GM23248 (cell line): ENCODE results near the gene CPT1C. TPM values are rescaled to one million over a fixed set of nuclear protein-coding genes. Genes with fewer than 3 reads are reported as not detected.

Experiments
- DNase-seq: peaks from one replicate; pipeline ENCODE4 v3.0.0-alpha.2; 2015
- H2AFZ ChIP-seq: fragments of 200-600 bp; sonication (generic); 2 replicates; pipeline ENCODE4 v1.6.1; 2016; ENCODE audit warnings: antibody characterized with exemption
- H3F3A ChIP-seq: fragments of 200-600 bp; sonication (generic); 2 replicates; pipeline ENCODE4 v1.6.1; 2016; ENCODE audit warnings: mild to moderate bottlenecking, antibody characterized with exemption, mixed run types; ENCODE audit not compliant: insufficient read depth
- H3K27ac ChIP-seq: fragments of 200-600 bp; sonication (generic); 2 replicates; pipeline ENCODE4 v1.5.1; 2016; ENCODE audit warnings: mild to moderate bottlenecking
- H3K27me3 ChIP-seq: fragments of 200-600 bp; sonication (generic); replicated peaks from 2 replicates; pipeline ENCODE4 v1.6.1; 2016; ENCODE audit warnings: mild to moderate bottlenecking; ENCODE audit not compliant: insufficient read depth
- H3K36me3 ChIP-seq: fragments of 200-600 bp; sonication (generic); 2 replicates; pipeline ENCODE4 v1.6.1; 2016; ENCODE audit warnings: low read depth, mild to moderate bottlenecking
- H3K4me1 ChIP-seq: fragments of 200-600 bp; sonication (generic); 2 replicates; pipeline ENCODE4 v1.6.1; 2016; ENCODE audit warnings: mild to moderate bottlenecking; ENCODE audit not compliant: insufficient read depth
- H3K4me2 ChIP-seq: fragments of 200-600 bp; sonication (generic); one replicate; pipeline ENCODE4 v1.6.1; 2016; ENCODE audit warnings: mild to moderate bottlenecking; ENCODE audit not compliant: unreplicated experiment
- H3K4me3 ChIP-seq: fragments of 200-600 bp; sonication (generic); 2 replicates; pipeline ENCODE4 v1.5.1; 2016; ENCODE audit warnings: mild to moderate bottlenecking
- H3K79me2 ChIP-seq: fragments of 200-600 bp; sonication (generic); 2 replicates; pipeline ENCODE4 v1.6.1; 2016; ENCODE audit warnings: mild to moderate bottlenecking; ENCODE audit not compliant: insufficient read depth
- H3K9ac ChIP-seq: fragments of 200-600 bp; sonication (generic); 2 replicates; pipeline ENCODE4 v1.6.1; 2016; ENCODE audit warnings: mild to moderate bottlenecking
- H3K9me2 ChIP-seq: fragments of 200-600 bp; sonication (generic); 2 replicates; pipeline ENCODE4 v1.6.1; 2016; ENCODE audit warnings: mixed run types, mild to moderate bottlenecking, moderate library complexity; ENCODE audit not compliant: insufficient read depth
- H3K9me3 ChIP-seq: fragments of 200-600 bp; sonication (generic); one replicate; pipeline ENCODE4 v1.6.1; 2017; ENCODE audit warnings: low read depth
- H4K20me1 ChIP-seq: fragments of 200-600 bp; sonication (generic); 2 replicates; pipeline ENCODE4 v1.6.0; 2016; ENCODE audit not compliant: insufficient read depth
- EZH2 ChIP-seq: fragments of 200-600 bp; sonication (generic); IDR thresholded peaks from 2 replicates; pipeline ENCODE4 v1.6.1; 2018; ENCODE audit warnings: antibody characterized with exemption, mild to moderate bottlenecking; ENCODE audit not compliant: insufficient read depth, poor library complexity, severe bottlenecking
- EZH2phosphoT487 ChIP-seq: fragments of 200-600 bp; sonication (generic); IDR thresholded peaks from 2 replicates; pipeline ENCODE4 v1.6.1; 2018; ENCODE audit warnings: antibody characterized with exemption, moderate library complexity, mild to moderate bottlenecking, low read depth; ENCODE audit not compliant: insufficient read depth
- WGBS, 2 experiments: methylation state at CpG; one replicate each; pipeline ENCODE4 v1.1.6; 2015 to 2017; ENCODE audit warnings: low lambda C conversion rate in 2 of 2, low coverage in 1 of 2; ENCODE audit errors: missing lambda C conversion rate in 2 of 2; 5-methylcytosine and 5-hydroxymethylcytosine counted together
- in situ Hi-C: fragments of 300-500 bp; cut with MboI; formaldehyde crosslinking; loops from 2 replicates; pipeline ENCODE4 v1.15.0; 2020
- polyA plus RNA-seq: library from polyadenylated mRNA; unstranded; fragments of >200 nt; fragmentation: Nextera tagmentation; extraction: Ambion mirVana; gene quantifications from 2 replicates; pipeline ENCODE4 v1.2.1, GENCODE V29; 2016
- total RNA-seq: library from RNA; depleted of rRNA; stranded (reverse); fragments of >200 nt; shearing (Covaris generic); gene quantifications from 2 replicates; pipeline ENCODE4 v1.2.3, GENCODE V29; 2014

The CPT1C gene
- total and polyA plus RNA-seq, 2 experiments from 2014 or later: 11.7 to 14.3 TPM

DNA sequence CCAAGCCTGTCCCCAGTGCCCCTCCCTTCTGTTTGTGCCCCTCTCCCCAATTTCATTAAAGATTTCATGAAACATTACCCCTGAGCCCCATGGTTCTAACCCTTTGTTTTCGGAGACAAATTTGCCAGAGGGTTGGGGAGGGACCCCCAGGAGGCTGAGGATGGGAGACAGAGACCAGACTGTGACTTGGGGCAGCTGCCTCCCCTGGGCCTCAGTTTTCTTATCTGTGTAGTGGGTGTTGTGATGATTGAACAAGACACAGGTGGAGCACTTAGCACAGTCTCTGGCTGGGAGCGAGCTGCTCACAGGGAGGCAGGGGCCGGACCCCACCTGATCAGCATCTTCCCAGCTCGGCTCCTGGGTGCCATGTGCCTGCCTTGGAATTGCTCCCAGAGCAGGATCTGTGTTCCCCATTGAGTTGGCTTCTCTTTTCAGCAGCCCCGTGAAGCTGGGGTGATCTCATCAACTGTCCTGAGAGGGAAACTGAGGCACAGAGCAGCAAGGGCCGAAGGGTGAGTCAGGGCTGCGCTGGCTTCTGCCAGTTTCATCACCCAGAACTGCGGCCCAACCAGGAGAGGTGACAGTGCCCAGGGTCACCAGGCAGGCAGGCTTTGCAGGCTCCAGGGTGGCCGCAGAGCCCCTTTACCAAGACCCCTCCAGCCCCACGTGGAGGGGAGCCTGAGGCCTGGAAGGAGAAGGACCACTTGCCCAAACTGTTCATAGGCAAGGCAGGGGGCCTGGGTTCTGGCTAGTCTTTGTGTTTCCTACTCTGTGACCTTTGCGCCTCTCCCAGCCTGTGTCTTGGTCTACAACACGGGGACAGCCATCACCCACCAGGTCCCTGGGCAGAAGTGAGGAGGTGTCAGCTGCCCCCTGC lies 32.1 kb upstream of the CPT1C start:
- peaks cover 13% of the 10 kb centered on the region for H3F3A ChIP-seq
- no peak for TF ChIP-seq EZH2
- no peak for TF ChIP-seq EZH2phosphoT487
- H3K79me2 ChIP-seq: peaks cover 26% of the 10 kb centered on the region
- in situ Hi-C loops: no loop called here
- no peaks in the 10 kb centered on the region for H3K9me2 ChIP-seq
- H3K4me3 ChIP-seq: no peak overlapping the region
- H2AFZ ChIP-seq: no peak overlapping the region
- H3K4me2 ChIP-seq: no peak overlapping the region
- H4K20me1 ChIP-seq: no peaks in the 10 kb centered on the region
- H3K27ac ChIP-seq: no peak overlapping the region
- WGBS, 2 experiments: 91 to 94% methylated on average over 12 of the region's 12 CpGs
- H3K36me3 ChIP-seq: peaks cover 5% of the 10 kb centered on the region; the same call in 1 of the 2 replicates
- H3K27me3 ChIP-seq: no peaks in the 10 kb centered on the region
- no peak overlapping the region for H3K9ac ChIP-seq
- 0 out of 2 replicates have a peak, but pooled peaks cover 2% of the 10 kb centered on the region for H3K4me1 ChIP-seq
- DNase-seq: no peak
- no peaks in the 10 kb centered on the region for H3K9me3 ChIP-seq

GRCh38 chr19:49660338-49660961 lies 30.5 kb upstream of the CPT1C start:
- Histone ChIP-seq H3K9ac (no peak overlapping the region), H3K9me3 (no peaks in the 10 kb centered on the region), H3K36me3 (peaks cover 5% of the 10 kb centered on the region; the same call in 1 of the 2 replicates), H3F3A (peaks cover 18% of the 10 kb centered on the region), H3K4me3 (no peak overlapping the region), H3K4me1 (0 out of 2 replicates have a peak, but pooled peaks cover 5% of the 10 kb centered on the region), H2AFZ (no peak overlapping the region), H3K79me2 (peaks cover 18% of the 10 kb centered on the region), H3K27ac (no peak overlapping the region), H4K20me1 (no peaks in the 10 kb centered on the region), H3K27me3 (no peaks in the 10 kb centered on the region), H3K9me2 (no peaks in the 10 kb centered on the region), H3K4me2 (no peak overlapping the region)
- DNase-seq: no peak
- 90 to 92% methylated on average over 14 to 15 of the region's 15 CpGs for whole genome bisulfite sequencing, 2 experiments
- in situ Hi-C loops: no loop called here
- TF ChIP-seq EZH2 (no peak), EZH2phosphoT487 (no peak)

DNA sequence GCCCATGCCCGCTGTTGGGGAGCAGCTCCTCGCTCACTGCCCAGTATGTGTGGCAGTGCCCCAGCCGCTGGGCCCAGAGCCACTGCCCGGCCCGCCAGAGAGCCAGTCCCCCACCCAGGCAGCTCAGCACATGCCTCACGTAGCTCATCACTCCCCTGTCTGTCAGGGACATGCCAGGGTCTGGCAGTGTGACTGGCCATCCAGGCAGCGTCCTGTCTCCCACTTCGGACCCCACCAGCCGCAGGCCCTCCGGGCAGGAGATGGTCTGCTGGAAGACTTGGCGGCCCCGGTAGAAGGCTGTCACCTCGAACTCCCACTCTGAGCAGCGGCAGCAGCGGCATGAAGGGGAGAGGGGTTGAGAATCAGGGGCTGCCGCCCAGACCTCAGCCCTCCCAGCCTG lies 28.9 kb upstream of the CPT1C start:
- Histone ChIP-seq H3K4me1 (peaks cover 10% of the 10 kb centered on the region; the same call in 1 of the 2 replicates), H3K9me3 (no peaks in the 10 kb centered on the region), H3K27ac (no peak overlapping the region), H3F3A (peaks cover 18% of the 10 kb centered on the region), H3K79me2 (peaks cover 30% of the 10 kb centered on the region), H3K4me3 (no peak overlapping the region), H2AFZ (no peak overlapping the region), H3K36me3 (peaks cover 5% of the 10 kb centered on the region; the same call in 1 of the 2 replicates), H3K4me2 (no peak overlapping the region), H3K27me3 (no peaks in the 10 kb centered on the region), H3K9me2 (no peaks in the 10 kb centered on the region), H4K20me1 (no peaks in the 10 kb centered on the region), H3K9ac (no peak overlapping the region)
- DNase-seq: no peak
- WGBS, 2 experiments: 93 to 95% methylated on average over 16 of the region's 16 CpGs
- in situ Hi-C loops: no loop called here
- TF ChIP-seq EZH2 (no peak), EZH2phosphoT487 (no peak)

DNA sequence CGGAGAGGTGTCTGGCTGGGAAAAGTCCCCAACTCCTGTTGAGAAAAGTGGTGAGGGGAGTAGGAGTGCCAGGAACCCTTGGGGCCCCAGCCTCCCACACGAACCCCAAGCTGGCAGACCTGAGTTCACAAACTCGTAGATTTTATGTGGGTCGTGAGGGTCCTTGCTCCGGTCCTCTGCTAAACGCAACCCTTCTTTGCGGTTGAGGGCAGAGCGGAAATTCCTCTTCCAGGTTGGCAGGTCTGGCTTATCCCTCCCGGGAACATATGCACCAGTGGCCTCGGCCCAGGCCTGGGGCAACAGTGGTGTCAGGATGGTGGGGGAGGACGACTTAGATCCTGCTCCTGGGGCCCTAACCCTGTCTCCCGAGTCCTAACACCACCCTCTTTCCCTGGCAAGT lies 27.7 kb upstream of the CPT1C start:
- Histone ChIP-seq H3K27me3 (no peaks in the 10 kb centered on the region), H3F3A (peaks cover 18% of the 10 kb centered on the region), H2AFZ (no peak overlapping the region), H3K4me1 (peaks cover 10% of the 10 kb centered on the region; the same call in 1 of the 2 replicates), H3K9me2 (no peaks in the 10 kb centered on the region), H3K36me3 (peaks cover 5% of the 10 kb centered on the region; the same call in 1 of the 2 replicates), H4K20me1 (no peaks in the 10 kb centered on the region), H3K79me2 (peaks cover 31% of the 10 kb centered on the region), H3K27ac (no peak overlapping the region), H3K9ac (peak overlapping the region; percentile 89; the same call in 1 of the 2 replicates), H3K9me3 (no peaks in the 10 kb centered on the region), H3K4me3 (no peak overlapping the region), H3K4me2 (no peak overlapping the region)
- TF ChIP-seq EZH2: no peak
- WGBS, 2 experiments: 75 to 79% methylated on average over 12 of the region's 12 CpGs
- no peak for DNase-seq
- in situ Hi-C loops: no loop called here
